ENCODE results near the gene CYP2E1.
"Not testable (repeated sequence)": the region's sequence is repeated elsewhere in the genome, so short reads cannot be mapped to it uniquely, and the experiment has no call there.

Gene CYP2E1

DNA sequence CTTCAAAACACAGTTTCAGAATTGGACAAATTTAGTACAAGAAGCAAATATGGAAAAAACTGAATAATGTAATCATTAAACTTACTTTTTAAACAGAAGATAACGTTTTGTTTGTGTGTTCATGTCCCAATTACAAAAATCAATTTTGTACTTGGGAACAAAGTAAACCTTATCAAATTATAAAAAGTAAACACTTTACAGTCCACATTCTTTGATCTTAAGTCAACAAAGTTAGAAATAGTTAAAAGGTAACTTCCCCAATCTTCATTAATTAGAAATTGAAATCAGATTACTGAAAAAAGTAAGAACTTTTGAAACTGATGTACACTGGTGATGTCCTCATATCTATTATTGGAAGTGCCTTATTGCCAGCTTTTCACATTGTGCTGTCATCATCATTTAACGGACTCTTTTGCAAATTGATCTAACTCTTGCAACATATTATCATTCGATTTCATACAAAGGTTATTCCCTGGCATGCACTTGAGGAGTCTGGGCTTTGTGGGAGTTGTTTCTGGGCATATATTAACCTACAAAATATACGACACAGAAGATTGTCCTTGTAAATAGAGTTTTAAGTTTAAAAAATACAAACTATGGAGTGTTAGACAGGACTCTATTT is 15.1 kb upstream of the CYP2E1 start:
- TF ChIP-seq JUND (IDR thresholded peaks at IDR 0.05; ENCODE audit: low read depth), result no peak
- DNase-seq (ENCODE audit: low read depth in 1 of 2, low spot score in 1 of 2), result no peak
- in situ Hi-C loops (cut with HindIII; ENCODE audit: low pct_unique_long_range_greater_than_20kb, low sequenced_read_pairs), result no loop called here

DNA sequence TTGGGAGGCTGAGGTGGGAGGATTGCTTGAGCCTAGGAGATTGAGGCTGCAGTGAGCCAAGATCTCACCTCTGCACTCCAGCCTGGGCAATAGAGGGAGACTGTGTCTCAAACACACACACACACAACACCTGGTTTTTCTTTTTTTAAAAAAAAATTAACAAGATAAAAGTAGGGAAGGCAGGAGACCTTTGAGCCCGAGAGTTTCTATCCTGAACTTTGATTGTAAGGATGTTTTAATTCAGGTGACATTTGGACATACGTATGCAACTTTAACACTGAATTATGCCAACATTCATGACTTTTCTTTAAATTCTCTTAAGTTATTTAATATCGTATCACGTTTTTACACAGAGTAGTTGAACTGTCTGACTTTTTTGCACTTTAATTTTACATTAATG is 11.7 kb upstream of the CYP2E1 start:
- no peak for TF ChIP-seq JUND (IDR thresholded peaks at IDR 0.05; ENCODE audit: low read depth)
- DNase-seq (ENCODE audit: low read depth in 1 of 2, low spot score in 1 of 2), result no peak
- in situ Hi-C loops (cut with HindIII; ENCODE audit: low pct_unique_long_range_greater_than_20kb, low sequenced_read_pairs), result no loop called here

DNA sequence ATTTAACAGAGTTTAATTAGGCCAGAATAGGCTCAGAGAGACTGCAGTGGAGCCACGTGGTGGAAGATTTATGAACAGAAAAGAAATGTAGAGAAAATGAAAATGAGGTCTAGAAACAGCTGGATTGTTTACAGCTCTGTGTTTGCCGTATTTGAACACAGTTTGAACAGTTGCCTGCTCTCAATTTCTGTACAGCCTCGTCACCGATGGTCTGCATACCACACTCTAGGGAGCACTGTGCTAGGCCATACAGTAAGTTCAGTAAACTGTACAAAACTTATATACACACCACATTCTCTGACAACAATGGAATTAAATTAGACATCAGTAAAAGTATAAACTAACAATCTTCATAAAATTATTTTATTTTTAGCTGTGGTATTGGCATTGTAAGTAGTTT is 11.1 kb upstream of the CYP2E1 start:
- no peak for TF ChIP-seq JUND (IDR thresholded peaks at IDR 0.05; ENCODE audit: low read depth)
- in situ Hi-C loops (cut with HindIII; ENCODE audit: low pct_unique_long_range_greater_than_20kb, low sequenced_read_pairs), result no loop called here
- no peak for DNase-seq (ENCODE audit: low read depth in 1 of 2, low spot score in 1 of 2)

DNA sequence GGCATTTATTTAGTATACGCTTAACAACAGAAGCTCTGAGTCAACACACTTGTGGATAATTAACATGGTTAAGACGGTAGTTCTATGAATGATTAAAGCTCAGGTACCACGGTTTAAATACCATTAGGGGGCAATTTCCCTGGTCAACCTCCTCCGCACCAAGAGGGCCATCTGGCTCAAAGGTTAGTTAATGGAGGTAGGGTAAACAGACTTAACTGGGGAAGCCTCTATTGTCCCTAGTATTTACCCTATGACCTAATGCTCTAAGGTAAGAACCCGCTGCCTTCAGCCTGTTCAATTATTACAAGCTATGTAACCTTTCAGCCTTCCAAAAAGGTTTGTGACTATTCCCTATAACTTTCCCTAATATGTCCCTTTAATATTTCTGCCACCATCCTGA is 8.6 kb upstream of the CYP2E1 start:
- DNase-seq (ENCODE audit: low read depth in 1 of 2, low spot score in 1 of 2); in situ Hi-C loops (cut with HindIII; ENCODE audit: low pct_unique_long_range_greater_than_20kb, low sequenced_read_pairs): not testable (repeated sequence)

DNA sequence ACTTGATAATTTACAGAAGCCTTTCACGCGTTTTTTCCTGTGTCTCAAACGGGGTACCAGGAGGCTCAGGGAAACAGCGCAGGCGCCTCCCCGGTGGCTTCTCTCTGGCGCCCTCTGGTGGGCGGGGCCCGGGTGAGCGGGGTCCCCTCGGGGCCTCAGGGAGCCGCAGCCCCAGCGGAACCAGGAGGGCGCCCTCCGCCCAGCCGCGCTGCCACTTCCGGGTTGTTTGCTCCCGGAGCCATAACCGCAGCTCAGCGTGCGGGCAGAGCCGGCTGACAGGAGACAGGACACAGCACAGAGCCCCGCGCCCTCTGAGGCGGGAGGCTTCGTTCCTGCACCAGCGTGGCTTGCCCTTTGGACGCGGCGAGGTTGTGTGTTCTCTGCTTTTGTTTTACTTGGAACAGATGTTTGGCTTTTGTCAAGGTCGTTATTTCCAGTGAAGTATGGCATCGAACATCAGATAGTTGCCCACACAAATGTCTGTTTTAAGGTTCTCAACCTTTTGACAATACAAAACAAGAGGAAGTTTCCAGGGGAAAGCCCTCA is 6.9 kb upstream of the CYP2E1 start:
- TF ChIP-seq JUND (IDR thresholded peaks at IDR 0.05; ENCODE audit: low read depth), result no peak
- in situ Hi-C loops (cut with HindIII; ENCODE audit: low pct_unique_long_range_greater_than_20kb, low sequenced_read_pairs), result no loop called here
- DNase-seq (ENCODE audit: low read depth in 1 of 2, low spot score in 1 of 2), result peak; percentile 67 to 83

DNA sequence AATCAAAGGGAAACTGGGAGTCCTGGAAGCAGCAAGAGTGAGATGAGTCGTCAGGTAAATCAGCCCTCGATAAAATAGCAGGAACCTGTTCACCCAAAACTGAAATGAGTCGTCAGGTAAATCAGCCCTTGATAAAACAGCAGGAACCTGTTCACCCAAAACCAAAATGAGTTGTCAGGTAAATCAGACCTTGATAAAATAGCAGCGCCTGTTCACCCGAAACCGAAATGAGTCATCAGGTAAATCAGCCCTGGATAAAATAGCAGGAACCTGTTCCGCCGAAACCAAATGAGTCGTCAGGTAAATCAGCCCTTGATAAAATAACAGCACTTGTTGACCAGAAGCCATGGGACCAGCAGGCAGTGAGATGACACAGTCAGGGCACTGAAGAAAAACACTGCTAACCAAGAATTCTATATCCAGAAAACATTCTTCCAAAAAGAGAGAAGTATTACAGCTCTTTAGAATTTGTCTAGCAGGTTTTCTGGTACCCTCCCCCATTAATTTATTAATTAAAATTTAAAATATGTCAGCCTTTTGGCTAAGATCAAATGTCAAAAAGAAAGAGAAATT is 3.4 kb upstream of the CYP2E1 start:
- TF ChIP-seq JUND (IDR thresholded peaks at IDR 0.05; ENCODE audit: low read depth), result no peak
- DNase-seq (ENCODE audit: low read depth in 1 of 2, low spot score in 1 of 2), result no peak
- in situ Hi-C loops (cut with HindIII; ENCODE audit: low pct_unique_long_range_greater_than_20kb, low sequenced_read_pairs), result no loop called here

DNA sequence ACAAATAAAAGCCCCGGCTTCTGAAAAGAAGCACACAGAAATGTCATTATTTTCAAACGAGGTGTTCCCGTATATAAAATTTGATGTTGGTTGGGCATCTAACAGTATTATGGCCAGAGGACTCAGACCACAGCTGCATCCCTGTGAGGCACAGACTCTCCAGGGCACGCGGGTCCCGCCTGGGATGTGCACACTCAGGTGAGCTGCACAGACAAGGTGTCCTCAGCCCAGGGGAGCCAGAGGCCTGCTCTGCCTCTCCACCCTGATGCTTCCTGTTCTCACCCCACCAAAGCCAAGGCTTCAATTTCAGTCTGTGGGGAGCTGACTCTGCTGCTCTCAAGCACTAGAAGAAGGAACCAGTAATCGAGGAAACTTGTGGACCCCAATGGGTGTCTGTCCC is 1.7 kb upstream of the CYP2E1 start:
- no peak for DNase-seq (ENCODE audit: low read depth in 1 of 2, low spot score in 1 of 2)
- in situ Hi-C loops (cut with HindIII; ENCODE audit: low pct_unique_long_range_greater_than_20kb, low sequenced_read_pairs), result no loop called here
- no peak for TF ChIP-seq JUND (IDR thresholded peaks at IDR 0.05; ENCODE audit: low read depth)

DNA sequence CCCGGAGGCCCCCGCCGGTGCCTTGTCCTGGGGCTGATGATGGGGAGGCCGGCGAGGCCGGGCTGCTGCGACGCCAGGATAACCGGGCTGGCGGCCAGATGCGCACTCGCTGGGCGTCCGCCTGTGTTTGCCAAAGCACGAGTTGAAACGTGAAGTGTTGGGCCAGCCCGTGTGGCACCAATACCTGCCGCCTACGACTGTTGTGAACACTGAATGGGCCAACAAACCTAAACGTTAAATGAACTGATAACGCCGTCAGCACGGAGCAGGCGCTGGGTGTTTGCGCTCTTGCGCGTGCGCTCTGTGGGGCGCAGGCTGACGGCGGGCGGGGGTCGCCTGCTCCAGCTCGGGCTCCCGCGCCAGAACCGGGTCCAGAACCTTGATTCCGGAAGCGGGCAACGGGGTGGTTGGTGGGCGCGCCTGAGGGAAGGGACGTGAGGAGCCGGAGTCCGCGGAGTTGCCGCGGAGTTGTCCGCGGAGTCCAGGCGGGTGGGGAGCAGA is 658 bp downstream of the CYP2E1 start:
- no peak for DNase-seq (ENCODE audit: low read depth in 1 of 2, low spot score in 1 of 2)
- TF ChIP-seq JUND (IDR thresholded peaks at IDR 0.05; ENCODE audit: low read depth), result no peak
- in situ Hi-C loops (cut with HindIII; ENCODE audit: low pct_unique_long_range_greater_than_20kb, low sequenced_read_pairs), result no loop called here

DNA sequence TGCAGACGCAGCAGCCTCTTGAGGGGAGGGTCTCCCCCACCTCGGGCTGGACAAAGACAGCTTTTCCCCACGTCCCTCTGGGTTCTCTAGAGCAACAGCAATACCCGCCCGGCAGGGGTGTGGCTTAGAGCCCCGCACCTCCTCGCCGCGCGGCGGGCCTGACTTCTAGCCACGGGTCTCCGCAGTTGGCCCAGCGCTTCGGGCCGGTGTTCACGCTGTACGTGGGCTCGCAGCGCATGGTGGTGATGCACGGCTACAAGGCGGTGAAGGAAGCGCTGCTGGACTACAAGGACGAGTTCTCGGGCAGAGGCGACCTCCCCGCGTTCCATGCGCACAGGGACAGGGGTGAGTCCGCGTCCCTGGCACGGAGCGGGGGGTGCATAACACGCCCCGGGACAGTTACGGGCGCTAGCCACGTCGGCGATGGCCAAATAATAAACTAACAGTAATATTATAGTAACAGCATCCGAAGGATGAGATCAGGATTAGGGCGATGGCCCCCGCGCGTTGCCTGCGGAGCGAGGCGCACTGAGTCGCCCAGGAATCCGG is 1.2 kb downstream of the CYP2E1 start:
- no peak for TF ChIP-seq JUND (IDR thresholded peaks at IDR 0.05; ENCODE audit: low read depth)
- DNase-seq (ENCODE audit: low read depth in 1 of 2, low spot score in 1 of 2), result no peak
- in situ Hi-C loops (cut with HindIII; ENCODE audit: low pct_unique_long_range_greater_than_20kb, low sequenced_read_pairs), result no loop called here

DNA sequence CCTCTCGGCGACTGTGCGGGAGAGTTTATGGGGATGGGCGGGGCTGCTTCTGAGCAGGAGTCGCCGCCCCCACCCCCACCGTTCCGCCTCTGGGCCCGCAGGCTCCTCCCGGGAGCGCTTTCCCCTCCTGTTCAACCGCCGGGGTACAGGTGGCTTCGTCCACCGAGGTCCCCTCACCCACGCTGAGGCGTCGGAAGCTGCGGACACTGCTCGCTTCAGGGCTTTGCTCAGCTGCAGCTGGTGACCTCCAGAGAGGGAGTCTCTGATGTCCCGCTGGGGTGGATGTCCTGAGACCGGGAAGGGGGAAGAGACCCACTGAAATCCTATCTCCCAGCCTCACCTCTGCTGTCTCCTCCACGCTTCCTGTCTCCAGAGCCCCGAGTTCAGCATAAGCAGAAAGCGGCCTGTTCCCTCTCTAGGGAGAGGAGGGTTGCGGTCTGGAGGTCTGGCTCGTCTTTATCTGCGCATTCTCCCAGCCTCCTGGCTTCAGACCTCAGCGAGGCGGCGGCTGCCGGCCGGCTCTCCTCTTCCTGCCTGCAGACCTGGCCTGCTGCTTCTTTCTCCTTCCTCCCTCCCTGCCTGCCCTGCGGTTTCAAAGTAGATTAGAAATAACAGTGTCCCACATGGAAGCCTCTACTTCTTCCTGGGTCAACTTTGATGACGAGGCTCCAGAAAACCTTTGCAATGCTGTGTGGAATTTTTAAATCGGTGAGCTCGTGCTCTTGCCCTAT is 1.8 kb downstream of the CYP2E1 start:
- in situ Hi-C loops (cut with HindIII; ENCODE audit: low pct_unique_long_range_greater_than_20kb, low sequenced_read_pairs), result no loop called here
- no peak for TF ChIP-seq JUND (IDR thresholded peaks at IDR 0.05; ENCODE audit: low read depth)

DNA sequence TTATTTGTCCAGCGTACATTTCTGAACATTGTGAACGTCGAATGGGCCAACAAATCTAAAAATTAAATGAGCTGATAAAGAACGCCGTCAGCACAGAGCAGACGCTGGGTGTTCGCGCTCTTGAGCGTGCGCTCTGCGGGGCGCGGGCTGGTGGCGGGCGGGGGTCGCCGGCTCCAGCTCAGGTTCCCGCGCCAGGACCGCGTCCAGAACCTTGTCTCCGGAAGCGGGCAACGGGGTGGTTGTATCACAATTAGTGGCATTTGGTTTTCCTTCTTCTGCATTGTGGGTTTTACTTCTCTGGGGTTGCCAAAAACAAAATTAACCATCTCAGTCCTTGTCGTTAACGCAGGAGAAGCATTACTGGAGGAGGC is 2.4 kb downstream of the CYP2E1 start:
- no peak for DNase-seq (ENCODE audit: low read depth in 1 of 2, low spot score in 1 of 2)
- in situ Hi-C loops (cut with HindIII; ENCODE audit: low pct_unique_long_range_greater_than_20kb, low sequenced_read_pairs), result no loop called here
- TF ChIP-seq JUND (IDR thresholded peaks at IDR 0.05; ENCODE audit: low read depth), result no peak

More for the DNA sequence above, 1.8 kb downstream of the CYP2E1 start:
- no peak for DNase-seq (ENCODE audit: low read depth in 1 of 2, low spot score in 1 of 2)

DNA sequence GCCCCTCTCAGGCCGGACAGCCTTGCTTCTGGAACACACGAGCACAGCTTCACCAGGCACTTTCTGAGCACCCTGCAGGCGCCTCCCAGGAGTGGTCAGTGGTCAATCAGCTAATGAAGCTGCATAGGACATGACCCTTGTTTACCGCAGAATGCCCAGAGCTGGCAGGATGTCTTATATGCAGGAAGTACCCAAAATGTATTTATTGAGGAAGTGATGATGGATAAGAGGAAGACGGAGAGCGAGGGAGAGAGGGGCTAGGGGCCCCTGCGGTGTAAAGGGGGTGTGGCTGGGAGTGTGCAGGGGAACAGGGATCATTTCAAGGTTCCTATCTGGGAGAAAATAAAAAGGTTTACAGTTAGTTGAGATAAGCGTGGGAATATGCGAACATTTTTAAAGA is 3.3 kb downstream of the CYP2E1 start:
- no peak for DNase-seq (ENCODE audit: low read depth in 1 of 2, low spot score in 1 of 2)
- in situ Hi-C loops (cut with HindIII; ENCODE audit: low pct_unique_long_range_greater_than_20kb, low sequenced_read_pairs), result no loop called here
- TF ChIP-seq JUND (IDR thresholded peaks at IDR 0.05; ENCODE audit: low read depth), result no peak

DNA sequence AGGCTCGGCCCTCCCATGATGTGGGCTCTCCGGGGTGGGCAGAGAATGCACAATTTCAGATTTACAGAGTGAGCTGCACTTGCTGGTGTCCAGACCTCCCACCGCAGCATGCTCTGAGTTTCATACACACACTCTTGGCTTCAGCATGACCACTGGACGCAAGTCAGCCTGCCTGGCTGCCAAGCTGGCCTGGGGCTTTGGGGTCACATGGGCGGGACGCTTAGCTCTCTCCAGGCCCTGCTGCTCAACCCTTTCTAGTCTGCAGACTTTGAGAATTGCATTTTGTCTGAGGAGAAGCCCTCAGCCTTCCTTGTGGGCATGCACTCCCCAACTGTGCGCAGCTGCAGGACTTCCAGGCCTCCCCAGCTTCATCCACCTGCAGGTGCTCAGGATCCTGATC is 5.7 kb downstream of the CYP2E1 start:
- in situ Hi-C loops (cut with HindIII; ENCODE audit: low pct_unique_long_range_greater_than_20kb, low sequenced_read_pairs), result no loop called here
- DNase-seq (ENCODE audit: low read depth in 1 of 2, low spot score in 1 of 2), result no peak
- no peak for TF ChIP-seq JUND (IDR thresholded peaks at IDR 0.05; ENCODE audit: low read depth)

All from T47D (cell line).